ENCODE measurements around the gene HIVEP3.

The HIVEP3 gene

GRCh38 chr1:41608211-41608610, 310.5 kb downstream of the HIVEP3 start:
- no peak for DNase-seq

- no peak for DNase-seq
Observed at GRCh38 chr1:41607808-41608207, 310.9 kb downstream of the HIVEP3 start.

GRCh38 chr1:41599912-41600311, 318.8 kb downstream of the HIVEP3 start:
- no peak for DNase-seq

- DNase-seq = no peak
Observed at GRCh38 chr1:41598325-41598724, 320.4 kb downstream of the HIVEP3 start.

- no peak for DNase-seq
Observed at GRCh38 chr1:41592451-41593125, 326.1 kb downstream of the HIVEP3 start.

- DNase-seq = no peak
Observed at GRCh38 chr1:41591891-41592290, 326.8 kb downstream of the HIVEP3 start.

GRCh38 chr1:41590331-41590730, 328.4 kb downstream of the HIVEP3 start:
- DNase-seq = no peak

GRCh38 chr1:41589395-41589794, 329.3 kb downstream of the HIVEP3 start:
- DNase-seq = no peak

GRCh38 chr1:41588334-41588875, 330.3 kb downstream of the HIVEP3 start:
- DNase-seq = no peak

- DNase-seq = no peak
Observed at GRCh38 chr1:41587791-41588190, 330.9 kb downstream of the HIVEP3 start.

GRCh38 chr1:41586230-41586629, 332.5 kb downstream of the HIVEP3 start:
- DNase-seq = no peak

GRCh38 chr1:41583658-41584547, 334.8 kb downstream of the HIVEP3 start:
- no peak for DNase-seq

- no peak for DNase-seq
Observed at GRCh38 chr1:41582851-41583657, 335.7 kb downstream of the HIVEP3 start.

- DNase-seq = no peak
Observed at GRCh38 chr1:41582351-41582750, 336.4 kb downstream of the HIVEP3 start.

- DNase-seq = no peak
Observed at GRCh38 chr1:41582004-41582325, 336.8 kb downstream of the HIVEP3 start.

- DNase-seq = no peak
Observed at GRCh38 chr1:41581216-41582003, 337.3 kb downstream of the HIVEP3 start.

GRCh38 chr1:41580520-41581172, 338.1 kb downstream of the HIVEP3 start:
- DNase-seq = no peak

- DNase-seq = no peak
Observed at GRCh38 chr1:41580021-41580420, 338.7 kb downstream of the HIVEP3 start.

- DNase-seq = no peak
Observed at GRCh38 chr1:41578712-41579335, 339.9 kb downstream of the HIVEP3 start.

GRCh38 chr1:41576620-41577019, 342.1 kb downstream of the HIVEP3 start:
- no peak for DNase-seq

- no peak for DNase-seq
Observed at GRCh38 chr1:41576206-41576605, 342.5 kb downstream of the HIVEP3 start.
